Stomach (tissue), 9 donors: ENCODE data around the gene KLF12. TPM values are rescaled to one million over a fixed set of nuclear protein-coding genes. Genes with fewer than 3 reads are reported as not detected.

Experiments used
- DNase-seq, 2 donors: peaks; one replicate each; pipeline versions ENCODE4 v3.0.0 to v3.0.0-alpha.2; 2013 to 2019
- H3K27ac ChIP-seq, 5 donors: fragments of 200-600 bp in 4 of 5; sonication (generic) in 4 of 5; one replicate each; pipeline ENCODE4 v1.5.1; 2013 to 2019; ENCODE audit warnings: mild to moderate bottlenecking in 1 of 5, moderate library complexity in 1 of 5
- H3K27me3 ChIP-seq, 3 donors: fragments of 200-600 bp; sonication (generic); one replicate each; pipeline ENCODE4 v1.5.1; 2017 to 2019; ENCODE audit warnings: mixed run types in 1 of 3
- H3K36me3 ChIP-seq, 4 donors: fragments of 200-600 bp; sonication (generic); 1 replicate in 3 of 4; 2 replicates in 1 of 4; pipeline ENCODE4 v1.5.1; 2016 to 2019
- H3K4me1 ChIP-seq, 4 donors: fragments of 200-600 bp; sonication (generic); one replicate each; pipeline ENCODE4 v1.5.1; 2016 to 2019
- H3K4me3 ChIP-seq, 4 donors: fragments of 200-600 bp; sonication (generic) in 3 of 4; one replicate each; pipeline ENCODE4 v1.5.1; 2016 to 2019; ENCODE audit warnings: mild to moderate bottlenecking in 1 of 4
- H3K9me3 ChIP-seq, 4 donors: fragments of 200-600 bp; sonication (generic); one replicate each; pipeline ENCODE4 v1.5.1; 2016 to 2019
- CTCF ChIP-seq, 7 experiments: fragments of 450-650 bp in 4 of 7; fragments of 200-600 bp in 3 of 7; sonication (generic) in 3 of 7; IDR thresholded peaks; one replicate each; pipeline ENCODE4 v1.5.1; 2016 to 2019; ENCODE audit warnings: antibody characterized with exemption in 7 of 7, control low read depth in 2 of 7, mild to moderate bottlenecking in 1 of 7
- EP300 ChIP-seq: sonication (generic); formaldehyde crosslinking; IDR thresholded peaks from one replicate; pipeline ENCODE4 v1.6.1; 2017; ENCODE audit warnings: antibody characterized with exemption
- POLR2A ChIP-seq, 4 donors: fragments of 450-650 bp; IDR thresholded peaks; one replicate each; pipeline ENCODE4 v1.6.1; 2016; ENCODE audit warnings: antibody characterized with exemption in 4 of 4, control low read depth in 2 of 4, mild to moderate bottlenecking in 1 of 4, moderate library complexity in 1 of 4
- POLR2AphosphoS5 ChIP-seq, 3 donors: sonication (generic); formaldehyde crosslinking; IDR thresholded peaks; one replicate each; pipeline ENCODE4 v1.6.1; 2016; ENCODE audit warnings: antibody characterized with exemption in 3 of 3
- WGBS, 5 donors: extraction: QIAGEN DNeasy Blood & Tissue Kit in 3 of 5; methylation state at CpG; one replicate each; pipeline versions ENCODE4 v1.1.5 to v1.1.7; 2013 to 2018; 5-methylcytosine and 5-hydroxymethylcytosine counted together
- intact Hi-C: fragments of 100-400 bp; cut with DNase I; formaldehyde crosslinking; loops from one replicate; pipeline ENCODE4 v1.15.1; 2023; ENCODE audit warnings: low total_unique reads
- polyA plus RNA-seq, 3 donors: library from polyadenylated mRNA; stranded (reverse); fragments of 200-250 nt; gene quantifications; one replicate each; pipeline ENCODE4 v1.2.3, GENCODE V29; 2013
- total RNA-seq, 5 donors: library from RNA; depleted of rRNA; stranded (reverse); fragments of >200 nt; gene quantifications; one replicate each; pipeline versions ENCODE4 v1.1.0 to v1.2.3, GENCODE V29; 2014 to 2016
- donor health status: healthy with polysubstance abuse.
- donor health status: Bipolar disorder and iron deficiency.
- donor health status: healthy.

The KLF12 gene
- total and polyA plus RNA-seq, 8 donors = 0.73 to 24.6 (median 3.6) TPM

GRCh38 chr13:74132152-74132775 is 1.9 kb downstream of the KLF12 start:
- DNase-seq = peak in 1 of 2 donors; percentile 64
- Histone ChIP-seq H3K27ac (peak overlapping the region; percentile 94 to 97 (median 96)), H3K36me3 (no peaks in the 10 kb centered on the region), H3K27me3 (peaks cover 0 to 11% (median 0%) of the 10 kb centered on the region in 3 donors), H3K9me3 (no peaks in the 10 kb centered on the region), H3K4me1 (peaks cover 22 to 66% (median 44%) of the 10 kb centered on the region in 4 donors), H3K4me3 (peak overlapping the region; percentile 89 to 96 (median 90))
- WGBS, 5 donors = 12 to 17% (median 15%) methylated on average over 17 of the region's 17 CpGs
- intact Hi-C loops = no loop called here
- TF ChIP-seq POLR2A (IDR thresholded peaks at IDR 0.05) (no peak), POLR2AphosphoS5 (IDR thresholded peaks at IDR 0.05) (peak in 1 of 3 donors; percentile 13)

GRCh38 chr13:74131227-74131626 is 3.0 kb downstream of the KLF12 start:
- H3K27ac ChIP-seq = peak overlapping the region in 4 of 5 donors; percentile 15 to 96 (median 95)
- peaks cover 0 to 11% (median 0%) of the 10 kb centered on the region in 3 donors for H3K27me3 ChIP-seq
- no peak overlapping the region for H3K4me3 ChIP-seq
- no peaks in the 10 kb centered on the region for H3K36me3 ChIP-seq
- intact Hi-C loops = no loop called here
- peak in 1 of 2 donors; percentile 32 for DNase-seq
- no peak for TF ChIP-seq POLR2AphosphoS5 (IDR thresholded peaks at IDR 0.05)
- no peak for TF ChIP-seq CTCF (IDR thresholded peaks at IDR 0.05)
- 29 to 59% (median 36%) methylated on average over 3 of the region's 3 CpGs for WGBS, 5 donors
- no peaks in the 10 kb centered on the region for H3K9me3 ChIP-seq
- peaks cover 16 to 59% (median 43%) of the 10 kb centered on the region in 4 donors for H3K4me1 ChIP-seq

- WGBS, 5 donors = 65 to 76% (median 72%) methylated on average over 5 of the region's 5 CpGs
- Histone ChIP-seq H3K9me3 (no peaks in the 10 kb centered on the region), H3K27me3 (peaks cover 0 to 10% (median 0%) of the 10 kb centered on the region in 3 donors), H3K4me1 (peaks cover 10 to 53% (median 41%) of the 10 kb centered on the region in 4 donors), H3K4me3 (no peak overlapping the region), H3K36me3 (no peaks in the 10 kb centered on the region), H3K27ac (peak overlapping the region in 4 of 5 donors; percentile 20 to 57 (median 52))
- peak in 1 of 2 donors; percentile 34 for DNase-seq
- intact Hi-C loops = no loop called here
- TF ChIP-seq EP300 (no peak), CTCF (IDR thresholded peaks at IDR 0.05) (no peak), POLR2A (IDR thresholded peaks at IDR 0.05) (no peak), POLR2AphosphoS5 (IDR thresholded peaks at IDR 0.05) (no peak)
These were observed 4.6 kb downstream of the KLF12 start for GRCh38 chr13:74129500-74130191.

DNA sequence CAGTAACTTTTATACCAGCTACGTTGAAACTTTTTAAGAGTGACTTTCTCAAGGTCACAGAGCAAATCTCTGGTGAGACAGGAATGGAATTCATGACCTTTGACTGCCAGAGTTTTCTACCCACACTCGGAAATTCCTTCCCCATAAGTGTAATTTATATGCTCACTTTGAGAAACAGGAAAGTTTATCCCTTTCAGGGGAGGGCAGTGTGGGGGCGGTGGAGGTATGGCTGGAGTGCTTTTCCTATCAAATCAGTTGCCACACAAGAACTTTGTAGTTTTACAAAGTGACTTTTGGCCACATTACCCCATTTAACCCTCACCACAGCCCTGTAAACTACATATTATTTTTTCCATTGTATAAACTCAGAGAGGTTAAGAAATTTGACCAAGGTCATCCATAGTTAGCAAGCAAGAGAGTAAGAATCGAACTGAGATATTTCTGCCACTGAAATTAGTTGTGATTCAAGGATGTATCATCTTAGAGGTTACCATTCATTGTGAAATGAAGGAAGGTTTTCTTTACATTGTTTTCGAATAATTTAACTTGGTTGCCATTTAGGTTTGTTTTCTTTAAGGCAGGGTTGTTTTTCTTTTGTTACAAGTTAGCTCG is 5.9 kb downstream of the KLF12 start:
- Histone ChIP-seq H3K36me3 (no peaks in the 10 kb centered on the region), H3K4me3 (no peak overlapping the region), H3K9me3 (no peaks in the 10 kb centered on the region), H3K27ac (peak overlapping the region in 4 of 5 donors; percentile 16 to 52 (median 22)), H3K4me1 (peaks cover 9 to 53% (median 41%) of the 10 kb centered on the region in 4 donors), H3K27me3 (no peaks in the 10 kb centered on the region)
- DNase-seq = no peak
- WGBS, 5 donors = 46 to 59% (median 50%) methylated on average over 6 of the region's 6 CpGs
- intact Hi-C loops = no loop called here
- no peak for TF ChIP-seq POLR2A (IDR thresholded peaks at IDR 0.05)
- no peak for TF ChIP-seq EP300
- TF ChIP-seq POLR2AphosphoS5 (IDR thresholded peaks at IDR 0.05) = no peak
- TF ChIP-seq CTCF (IDR thresholded peaks at IDR 0.05) = no peak
